ENCODE measurements around the gene ROM1.
"Not testable (repeated sequence)": the region's sequence is repeated elsewhere in the genome, so short reads cannot be mapped to it uniquely, and the experiment has no call there.

The ROM1 gene

GRCh38 chr11:62585356-62585755 is 27.7 kb upstream of the ROM1 start:
- not testable (repeated sequence) for DNase-seq (ENCODE audit: low read depth, low spot score)

- no peak for DNase-seq (ENCODE audit: low read depth, low spot score)
Measured at GRCh38 chr11:62588966-62589637, 24.0 kb upstream of the ROM1 start.

- peak; percentile 87 for DNase-seq (ENCODE audit: low read depth, low spot score)
Measured at GRCh38 chr11:62591448-62592145, 21.5 kb upstream of the ROM1 start, which contains the start of gene TUT1. TSS of gene TUT1 (minus strand) at chr11:62591523. CDS start at chr11:62591485, 38 bp downstream.

GRCh38 chr11:62592146-62592815 is 20.8 kb upstream of the ROM1 start:
- DNase-seq (ENCODE audit: low read depth, low spot score) = no peak

- no peak for DNase-seq (ENCODE audit: low read depth, low spot score)
Measured at GRCh38 chr11:62592989-62593421, 20.1 kb upstream of the ROM1 start.

- DNase-seq (ENCODE audit: low read depth, low spot score) = no peak
Measured at GRCh38 chr11:62593434-62594044, 19.5 kb upstream of the ROM1 start.

GRCh38 chr11:62595124-62595523 is 17.9 kb upstream of the ROM1 start:
- DNase-seq (ENCODE audit: low read depth, low spot score) = no peak

GRCh38 chr11:62599069-62599696 is 13.9 kb upstream of the ROM1 start:
- peak; percentile 88 for DNase-seq (ENCODE audit: low read depth, low spot score)

- DNase-seq (ENCODE audit: low read depth, low spot score) = no peak
Measured at GRCh38 chr11:62599901-62600300, 13.2 kb upstream of the ROM1 start.

GRCh38 chr11:62600367-62601121 is 12.5 kb upstream of the ROM1 start:
- no peak for DNase-seq (ENCODE audit: low read depth, low spot score)

- DNase-seq (ENCODE audit: low read depth, low spot score) = no peak
Measured at GRCh38 chr11:62601122-62601371, 12.0 kb upstream of the ROM1 start.

- DNase-seq (ENCODE audit: low read depth, low spot score) = peak; percentile 98
Measured at GRCh38 chr11:62601372-62602140, 11.5 kb upstream of the ROM1 start, which contains the start of gene MTA2. TSS of gene MTA2 (minus strand) at chr11:62601865. CDS start at chr11:62601450, 415 bp downstream.

GRCh38 chr11:62602141-62603071 is 10.7 kb upstream of the ROM1 start:
- no peak for DNase-seq (ENCODE audit: low read depth, low spot score)

GRCh38 chr11:62603072-62603408 is 10.0 kb upstream of the ROM1 start:
- no peak for DNase-seq (ENCODE audit: low read depth, low spot score)

- no peak for DNase-seq (ENCODE audit: low read depth, low spot score)
Measured at GRCh38 chr11:62603776-62604299, 9.2 kb upstream of the ROM1 start.

GRCh38 chr11:62604460-62605120 is 8.5 kb upstream of the ROM1 start:
- no peak for DNase-seq (ENCODE audit: low read depth, low spot score)

GRCh38 chr11:62605467-62605866 is 7.6 kb upstream of the ROM1 start:
- no peak for DNase-seq (ENCODE audit: low read depth, low spot score)

- DNase-seq (ENCODE audit: low read depth, low spot score) = no peak
Measured at GRCh38 chr11:62605902-62606301, 7.2 kb upstream of the ROM1 start.

GRCh38 chr11:62607714-62608113 is 5.3 kb upstream of the ROM1 start:
- no peak for DNase-seq (ENCODE audit: low read depth, low spot score)

Measured in activated naive CD8-positive, alpha-beta T cell treated with anti-CD3 and anti-CD28 coated beads, Interleukin-2, amount 50 U/mL, for 16 hours (primary cell).